ENCODE measurements around the gene RTCB.

DNA sequence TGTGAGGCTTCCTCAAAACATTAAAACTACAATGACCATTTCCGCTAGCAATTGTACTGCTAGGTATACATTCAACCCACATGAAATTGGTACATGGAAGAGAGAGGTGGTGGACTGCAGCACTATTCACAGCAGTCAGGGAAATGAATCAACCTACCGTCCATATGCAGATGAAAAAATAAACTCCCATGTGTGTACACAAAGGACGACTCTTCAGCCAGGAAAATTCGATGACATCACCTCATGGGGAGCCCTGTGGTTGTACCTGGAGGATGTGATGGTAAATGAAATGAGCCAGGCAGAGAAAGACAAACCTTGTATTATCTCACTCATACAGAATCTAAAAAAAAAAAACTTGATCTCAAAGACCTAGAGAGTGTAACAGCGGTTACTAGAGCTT is 31.1 kb downstream of the RTCB start:
- TF ChIP-seq, protein P1, sequence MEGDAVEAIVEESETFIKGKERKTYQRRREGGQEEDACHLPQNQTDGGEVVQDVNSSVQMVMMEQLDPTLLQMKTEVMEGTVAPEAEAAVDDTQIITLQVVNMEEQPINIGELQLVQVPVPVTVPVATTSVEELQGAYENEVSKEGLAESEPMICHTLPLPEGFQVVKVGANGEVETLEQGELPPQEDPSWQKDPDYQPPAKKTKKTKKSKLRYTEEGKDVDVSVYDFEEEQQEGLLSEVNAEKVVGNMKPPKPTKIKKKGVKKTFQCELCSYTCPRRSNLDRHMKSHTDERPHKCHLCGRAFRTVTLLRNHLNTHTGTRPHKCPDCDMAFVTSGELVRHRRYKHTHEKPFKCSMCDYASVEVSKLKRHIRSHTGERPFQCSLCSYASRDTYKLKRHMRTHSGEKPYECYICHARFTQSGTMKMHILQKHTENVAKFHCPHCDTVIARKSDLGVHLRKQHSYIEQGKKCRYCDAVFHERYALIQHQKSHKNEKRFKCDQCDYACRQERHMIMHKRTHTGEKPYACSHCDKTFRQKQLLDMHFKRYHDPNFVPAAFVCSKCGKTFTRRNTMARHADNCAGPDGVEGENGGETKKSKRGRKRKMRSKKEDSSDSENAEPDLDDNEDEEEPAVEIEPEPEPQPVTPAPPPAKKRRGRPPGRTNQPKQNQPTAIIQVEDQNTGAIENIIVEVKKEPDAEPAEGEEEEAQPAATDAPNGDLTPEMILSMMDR (IDR thresholded peaks at IDR 0.05) = no peak
- TF ChIP-seq POLR2AphosphoS5 (IDR thresholded peaks at IDR 0.05) = no peak
